GM21381 (cell line): ENCODE measurements around the gene ARPC5.

ENCODE experiments used
- ATAC-seq: cut with Tn5 transposase; IDR thresholded peaks from one replicate; pipeline ENCODE4 v1.9.1; 2021; ENCODE audit warnings: mild to moderate bottlenecking, moderate library complexity; ENCODE audit not compliant: unreplicated experiment

Gene ARPC5

GRCh38 chr1:183589384-183589783 lies 46.2 kb downstream of the ARPC5 start:
- no peak for ATAC-seq

GRCh38 chr1:183588827-183589226 lies 46.8 kb downstream of the ARPC5 start:
- no peak for ATAC-seq

DNA sequence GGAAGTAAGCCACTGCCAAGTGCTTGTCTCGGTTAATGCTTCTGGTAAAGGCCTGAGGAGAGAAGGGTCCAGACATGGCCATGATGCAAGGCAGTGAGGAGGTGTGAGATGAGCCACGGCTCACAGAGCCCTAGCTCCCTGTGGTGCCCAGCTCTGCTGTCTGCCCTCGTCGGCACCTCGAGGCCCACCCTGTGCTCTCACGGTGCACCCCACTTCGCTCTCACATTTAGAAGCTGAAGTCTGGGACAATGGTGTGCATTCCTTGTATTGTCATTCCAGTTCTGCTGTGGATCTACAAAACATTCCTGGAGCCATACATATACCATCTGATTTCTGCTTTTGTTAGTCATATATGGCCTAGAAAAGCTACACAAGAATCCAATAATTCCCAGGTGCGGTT lies 48.7 kb downstream of the ARPC5 start:
- no peak for ATAC-seq

DNA sequence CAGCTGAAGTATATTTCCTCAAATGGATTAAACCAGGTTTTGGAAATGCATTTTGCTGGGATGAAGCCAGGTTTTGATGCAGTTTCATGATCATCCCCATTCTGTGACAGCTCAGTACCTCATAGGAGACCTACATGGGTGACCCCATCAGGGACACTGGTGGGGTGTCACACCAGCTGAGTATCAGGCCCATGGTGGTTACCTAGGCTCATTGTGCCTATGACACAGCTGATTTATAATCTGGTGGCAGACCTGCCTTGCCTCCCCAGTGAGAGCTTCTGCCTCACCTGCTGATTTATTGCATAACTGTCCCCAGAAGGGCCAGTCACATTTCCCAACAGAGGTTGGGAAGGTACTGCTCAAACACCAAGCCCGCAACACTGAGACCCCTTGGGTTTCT lies 49.1 kb downstream of the ARPC5 start:
- ATAC-seq: no peak

- no peak for ATAC-seq
These were observed 50.5 kb downstream of the ARPC5 start for GRCh38 chr1:183585038-183585437.

GRCh38 chr1:183584147-183584546 lies 51.4 kb downstream of the ARPC5 start:
- no peak for ATAC-seq

DNA sequence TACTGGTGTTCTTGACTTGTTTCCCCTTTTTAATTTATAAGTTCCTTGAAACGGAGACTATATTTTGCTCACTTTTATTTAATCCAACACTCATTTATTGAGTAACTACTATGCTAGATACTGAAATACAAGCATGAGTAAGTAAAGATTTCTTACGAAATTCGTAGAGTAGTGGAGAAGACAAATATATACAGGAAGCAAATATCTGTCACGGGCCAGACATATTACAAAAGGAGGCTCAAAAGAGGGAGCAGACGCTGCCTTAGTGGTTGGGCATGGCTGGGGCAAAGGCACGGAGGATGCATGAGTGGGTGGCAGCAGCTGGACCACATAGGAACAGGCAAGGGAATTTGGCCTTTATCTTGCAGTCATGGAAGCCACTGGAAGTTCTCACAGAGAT lies 52.1 kb downstream of the ARPC5 start:
- ATAC-seq: no peak

- ATAC-seq: no peak
These were observed 53.4 kb downstream of the ARPC5 start for GRCh38 chr1:183582021-183582713.

GRCh38 chr1:183580281-183580682 lies 55.3 kb downstream of the ARPC5 start:
- no peak for ATAC-seq

- ATAC-seq: no peak
These were observed 56.7 kb downstream of the ARPC5 start for GRCh38 chr1:183578856-183579255.

DNA sequence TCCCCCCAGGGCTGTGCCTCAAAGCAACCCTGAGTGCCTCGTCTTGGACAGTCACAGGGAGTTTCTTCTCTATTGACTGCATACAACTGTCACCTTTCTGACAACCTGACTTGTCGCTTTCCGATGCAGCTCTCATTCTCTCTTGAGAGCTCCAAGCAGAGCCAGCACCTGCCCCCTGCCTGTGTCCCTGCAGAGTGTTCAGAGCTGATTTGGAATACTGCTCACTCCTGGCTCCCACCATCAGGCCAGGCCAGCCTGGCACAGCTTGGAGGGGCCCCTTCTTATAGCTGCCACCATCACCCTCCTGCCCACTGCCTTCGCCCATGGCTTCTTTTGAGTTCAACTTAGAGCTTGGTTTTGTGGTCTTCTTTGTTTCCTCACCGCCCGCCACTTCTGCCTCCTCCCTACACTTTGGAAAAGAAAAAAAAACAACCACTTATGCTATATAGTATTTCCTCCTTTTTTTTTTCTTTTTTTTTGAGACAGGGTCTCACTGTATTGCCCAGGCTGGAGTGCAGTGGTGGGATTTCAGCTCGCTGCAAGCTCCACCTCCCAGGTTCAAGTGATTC lies 57.6 kb downstream of the ARPC5 start:
- ATAC-seq: no peak

DNA sequence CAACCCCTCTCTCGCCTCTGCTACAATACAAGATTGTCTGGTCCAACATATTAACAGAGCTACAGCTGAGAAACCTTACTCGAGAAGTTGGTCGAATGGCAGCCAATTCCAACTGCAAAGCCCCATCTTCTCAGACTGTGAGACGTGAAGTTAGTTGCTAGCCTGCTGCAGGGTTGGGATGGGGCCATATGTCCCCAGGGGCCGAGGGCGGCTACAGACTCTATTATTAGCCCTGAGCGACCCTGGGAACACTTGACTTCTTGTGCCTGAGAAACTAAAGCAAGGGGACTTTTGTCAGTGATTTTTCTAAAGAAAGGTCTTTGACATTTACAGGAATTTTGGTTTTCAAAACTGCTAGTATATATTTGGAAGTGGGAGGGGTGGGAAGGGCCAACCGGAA lies 59.0 kb downstream of the ARPC5 start:
- ATAC-seq: no peak

- ATAC-seq: no peak
These were observed 60.0 kb downstream of the ARPC5 start for GRCh38 chr1:183575606-183576005.

DNA sequence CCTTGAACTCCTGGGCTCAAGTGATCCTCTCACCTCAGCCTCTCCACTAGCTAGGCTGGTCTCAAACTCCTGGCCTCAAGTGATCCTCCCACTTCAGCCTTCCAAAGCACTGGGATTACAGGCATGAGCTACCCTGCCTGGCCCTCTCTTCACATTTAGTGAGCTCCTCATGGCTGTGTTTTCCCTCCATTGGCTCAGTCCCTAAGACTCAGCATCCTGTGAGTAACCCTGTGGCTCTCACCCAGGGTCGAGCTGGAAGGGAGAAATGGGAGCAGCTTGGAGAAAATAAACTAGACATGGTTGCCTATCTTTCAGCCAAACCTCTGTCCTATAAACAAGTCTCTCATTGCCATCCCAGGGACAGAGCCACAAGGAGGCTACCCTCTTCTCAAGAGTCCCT lies 62.9 kb downstream of the ARPC5 start:
- ATAC-seq: no peak

DNA sequence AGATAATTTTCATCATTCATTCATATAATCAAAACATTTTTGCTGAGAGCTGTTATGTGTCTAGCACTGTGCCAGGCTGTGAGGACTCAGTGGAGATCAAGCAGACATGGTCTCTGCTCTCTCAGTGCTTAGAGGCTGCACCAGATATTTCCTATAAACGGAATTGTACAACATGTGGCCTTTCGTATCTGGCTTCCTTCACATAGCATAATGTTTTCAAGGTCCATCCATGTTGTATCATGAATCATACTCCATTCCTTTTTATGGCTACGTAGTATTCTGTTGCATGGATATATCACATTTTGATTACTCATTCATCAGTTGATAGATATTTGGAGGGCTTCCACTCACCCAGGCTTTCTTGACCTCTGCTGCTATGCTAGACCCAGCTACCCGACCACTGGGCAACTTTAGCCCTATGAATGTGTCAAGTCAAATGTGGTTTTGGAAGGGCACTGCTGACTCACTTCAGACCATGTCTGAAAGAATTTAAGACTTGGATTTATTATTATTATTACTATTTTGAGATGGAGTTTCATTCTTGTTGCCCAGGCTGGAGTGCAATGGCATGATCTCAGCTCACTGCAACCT lies 63.8 kb downstream of the ARPC5 start:
- ATAC-seq: no peak
